ENCODE data around the gene OSGIN1.

Gene OSGIN1

GRCh38 chr16:83907631-83908250 is 45.3 kb upstream of the OSGIN1 start:
- Histone ChIP-seq H3K18ac (ENCODE audit: low read length) (no peak overlapping the region), H4K8ac (ENCODE audit: low read depth, low read length) (no peak overlapping the region), H3K79me2 (ENCODE audit: control insufficient read depth, insufficient read depth, low read length, poor library complexity) (no peaks in the 10 kb centered on the region), H4K12ac (ENCODE audit: low read depth, low read length) (no peak overlapping the region), H3K23ac (ENCODE audit: low read length) (no peak overlapping the region), H3K79me1 (ENCODE audit: low read length) (no peaks in the 10 kb centered on the region), H3K27me3 (ENCODE audit: insufficient read depth, low read length) (no peaks in the 10 kb centered on the region), H3K36me3 (ENCODE audit: control insufficient read depth in 1 of 2, insufficient read depth in 2 of 2, low read length in 2 of 2) (peaks cover 3 to 12% of the 10 kb centered on the region in 2 experiments), H3K9me3 (ENCODE audit: insufficient read depth, low read depth, low read length) (no peaks in the 10 kb centered on the region), H3K4me2 (ENCODE audit: low read length) (no peak overlapping the region), H3K9ac (ENCODE audit: low read length) (no peak overlapping the region), H2AK5ac (ENCODE audit: low read length) (no peak overlapping the region), H2BK120ac (ENCODE audit: insufficient read depth, low read length, poor library complexity) (no peak overlapping the region), H3K14ac (ENCODE audit: low read length) (no peak overlapping the region), H3K4me3 (ENCODE audit: low read depth, low read length) (no peak overlapping the region), H3K27ac (ENCODE audit: low read depth, low read length) (no peak overlapping the region), H3K4ac (ENCODE audit: low read depth, low read length) (no peak overlapping the region), H3K4me1 (ENCODE audit: control insufficient read depth in 1 of 2, insufficient read depth in 2 of 2, low read length in 2 of 2) (peaks cover 0 to 3% of the 10 kb centered on the region in 2 experiments), H2BK5ac (ENCODE audit: low read depth, low read length, poor library complexity) (no peak overlapping the region), H4K91ac (ENCODE audit: low read depth, low read length) (no peak overlapping the region), H2BK12ac (ENCODE audit: low read length) (no peak overlapping the region), H2AFZ (ENCODE audit: insufficient read depth, low read length, poor library complexity) (no peak overlapping the region)
- no peak for DNase-seq
- WGBS (ENCODE audit: extremely low coverage, insufficient coverage, insufficient read length) = no CpG with 5 or more reads among the region's 15 CpGs

- Histone ChIP-seq H3K4me3 (ENCODE audit: low read depth, low read length) (no peak overlapping the region), H3K4me2 (ENCODE audit: low read length) (no peak overlapping the region), H4K8ac (ENCODE audit: low read depth, low read length) (no peak overlapping the region), H4K91ac (ENCODE audit: low read depth, low read length) (no peak overlapping the region), H3K27ac (ENCODE audit: low read depth, low read length) (no peak overlapping the region), H2BK12ac (ENCODE audit: low read length) (no peak overlapping the region), H3K79me1 (ENCODE audit: low read length) (no peaks in the 10 kb centered on the region), H2AK5ac (ENCODE audit: low read length) (no peak overlapping the region), H3K27me3 (ENCODE audit: insufficient read depth, low read length) (no peaks in the 10 kb centered on the region), H3K9ac (ENCODE audit: low read length) (no peak overlapping the region), H3K14ac (ENCODE audit: low read length) (no peak overlapping the region), H3K36me3 (ENCODE audit: control insufficient read depth in 1 of 2, insufficient read depth in 2 of 2, low read length in 2 of 2) (peaks cover 3 to 13% of the 10 kb centered on the region in 2 experiments), H2AFZ (ENCODE audit: insufficient read depth, low read length, poor library complexity) (no peak overlapping the region), H3K79me2 (ENCODE audit: control insufficient read depth, insufficient read depth, low read length, poor library complexity) (no peaks in the 10 kb centered on the region), H4K12ac (ENCODE audit: low read depth, low read length) (no peak overlapping the region), H3K9me3 (ENCODE audit: insufficient read depth, low read depth, low read length) (no peaks in the 10 kb centered on the region), H3K4ac (ENCODE audit: low read depth, low read length) (no peak overlapping the region), H2BK120ac (ENCODE audit: insufficient read depth, low read length, poor library complexity) (no peak overlapping the region), H3K23ac (ENCODE audit: low read length) (no peak overlapping the region), H3K4me1 (ENCODE audit: control insufficient read depth in 1 of 2, insufficient read depth in 2 of 2, low read length in 2 of 2) (peaks cover 0 to 3% of the 10 kb centered on the region in 2 experiments), H2BK5ac (ENCODE audit: low read depth, low read length, poor library complexity) (no peak overlapping the region), H3K18ac (ENCODE audit: low read length) (no peak overlapping the region)
- DNase-seq = no peak
- no CpG with 5 or more reads among the region's 2 CpGs for WGBS (ENCODE audit: extremely low coverage, insufficient coverage, insufficient read length)
These were observed 44.2 kb upstream of the OSGIN1 start for GRCh38 chr16:83908798-83909197.

GRCh38 chr16:83911290-83911689 is 41.8 kb upstream of the OSGIN1 start:
- no peak overlapping the region for H2BK5ac ChIP-seq (ENCODE audit: low read depth, low read length, poor library complexity)
- no peak overlapping the region for H2AFZ ChIP-seq (ENCODE audit: insufficient read depth, low read length, poor library complexity)
- H4K12ac ChIP-seq (ENCODE audit: low read depth, low read length) = no peak overlapping the region
- no peak overlapping the region for H3K4me2 ChIP-seq (ENCODE audit: low read length)
- H3K27me3 ChIP-seq (ENCODE audit: insufficient read depth, low read length) = no peaks in the 10 kb centered on the region
- H3K18ac ChIP-seq (ENCODE audit: low read length) = no peak overlapping the region
- H3K14ac ChIP-seq (ENCODE audit: low read length) = no peak overlapping the region
- no peak overlapping the region for H4K91ac ChIP-seq (ENCODE audit: low read depth, low read length)
- H4K8ac ChIP-seq (ENCODE audit: low read depth, low read length) = no peak overlapping the region
- no peaks in the 10 kb centered on the region for H3K79me2 ChIP-seq (ENCODE audit: control insufficient read depth, insufficient read depth, low read length, poor library complexity)
- no peak overlapping the region for H3K27ac ChIP-seq (ENCODE audit: low read depth, low read length)
- H3K79me1 ChIP-seq (ENCODE audit: low read length) = no peaks in the 10 kb centered on the region
- no peak overlapping the region for H3K4ac ChIP-seq (ENCODE audit: low read depth, low read length)
- peaks cover 13 to 23% of the 10 kb centered on the region in 2 experiments for H3K36me3 ChIP-seq (ENCODE audit: control insufficient read depth in 1 of 2, insufficient read depth in 2 of 2, low read length in 2 of 2)
- peaks cover 0 to 3% of the 10 kb centered on the region in 2 experiments for H3K4me1 ChIP-seq (ENCODE audit: control insufficient read depth in 1 of 2, insufficient read depth in 2 of 2, low read length in 2 of 2)
- no peak overlapping the region for H2AK5ac ChIP-seq (ENCODE audit: low read length)
- WGBS (ENCODE audit: extremely low coverage, insufficient coverage, insufficient read length) = no CpG with 5 or more reads among the region's 10 CpGs
- DNase-seq = no peak
- no peak overlapping the region for H3K4me3 ChIP-seq (ENCODE audit: low read depth, low read length)
- H2BK120ac ChIP-seq (ENCODE audit: insufficient read depth, low read length, poor library complexity) = no peak overlapping the region
- H3K9me3 ChIP-seq (ENCODE audit: insufficient read depth, low read depth, low read length) = peaks cover 2% of the 10 kb centered on the region
- H3K23ac ChIP-seq (ENCODE audit: low read length) = no peak overlapping the region
- no peak overlapping the region for H2BK12ac ChIP-seq (ENCODE audit: low read length)
- no peak overlapping the region for H3K9ac ChIP-seq (ENCODE audit: low read length)

DNA sequence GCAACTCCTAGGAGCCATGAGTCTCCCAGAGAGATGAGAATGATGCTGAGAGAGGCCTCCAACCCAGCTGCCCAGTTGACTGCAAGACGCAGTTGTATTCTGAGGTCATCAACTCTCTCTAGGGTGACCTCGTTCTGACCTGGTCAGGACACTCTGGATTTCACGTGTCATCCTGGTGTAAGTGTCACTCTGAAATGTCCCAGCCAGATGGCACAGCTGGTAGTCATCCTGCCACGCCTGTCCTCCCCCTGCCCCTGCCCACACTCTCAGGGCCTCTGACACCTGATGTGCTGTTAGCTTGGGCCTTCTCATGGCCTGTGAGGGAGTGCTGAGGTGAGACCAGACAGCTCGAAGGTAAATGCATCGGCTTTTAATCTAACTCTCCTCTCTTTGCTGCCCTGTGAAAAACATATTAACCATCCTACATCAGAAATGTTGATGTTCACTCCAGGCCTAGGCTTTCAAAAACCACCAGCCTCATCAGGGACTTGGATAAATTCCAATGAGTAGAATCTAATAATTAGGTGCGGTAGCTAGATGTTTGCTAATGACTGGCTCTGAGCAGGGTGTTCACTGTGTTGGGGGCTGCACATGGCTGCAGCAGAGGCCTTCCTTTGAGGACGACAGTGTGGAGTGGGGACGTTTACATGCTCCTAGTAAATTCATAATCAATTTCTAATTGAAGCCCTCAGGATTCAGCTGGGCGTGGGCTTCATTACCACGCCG is 40.4 kb upstream of the OSGIN1 start:
- Histone ChIP-seq H2AK5ac (ENCODE audit: low read length) (no peak overlapping the region), H4K91ac (ENCODE audit: low read depth, low read length) (no peak overlapping the region), H3K9me3 (ENCODE audit: insufficient read depth, low read depth, low read length) (peaks cover 5% of the 10 kb centered on the region), H3K4ac (ENCODE audit: low read depth, low read length) (no peak overlapping the region), H3K27ac (ENCODE audit: low read depth, low read length) (no peak overlapping the region), H3K36me3 (ENCODE audit: control insufficient read depth in 1 of 2, insufficient read depth in 2 of 2, low read length in 2 of 2) (peaks cover 18 to 25% of the 10 kb centered on the region in 2 experiments), H2BK5ac (ENCODE audit: low read depth, low read length, poor library complexity) (no peak overlapping the region), H3K4me3 (ENCODE audit: low read depth, low read length) (no peak overlapping the region), H3K9ac (ENCODE audit: low read length) (no peak overlapping the region), H3K4me1 (ENCODE audit: control insufficient read depth in 1 of 2, insufficient read depth in 2 of 2, low read length in 2 of 2) (no peaks in the 10 kb centered on the region), H3K79me2 (ENCODE audit: control insufficient read depth, insufficient read depth, low read length, poor library complexity) (no peaks in the 10 kb centered on the region), H2BK120ac (ENCODE audit: insufficient read depth, low read length, poor library complexity) (no peak overlapping the region), H2AFZ (ENCODE audit: insufficient read depth, low read length, poor library complexity) (no peak overlapping the region), H4K8ac (ENCODE audit: low read depth, low read length) (no peak overlapping the region), H3K23ac (ENCODE audit: low read length) (no peak overlapping the region), H2BK12ac (ENCODE audit: low read length) (no peak overlapping the region), H3K4me2 (ENCODE audit: low read length) (no peak overlapping the region), H3K79me1 (ENCODE audit: low read length) (no peaks in the 10 kb centered on the region), H3K14ac (ENCODE audit: low read length) (no peak overlapping the region), H3K18ac (ENCODE audit: low read length) (no peak overlapping the region), H4K12ac (ENCODE audit: low read depth, low read length) (no peak overlapping the region), H3K27me3 (ENCODE audit: insufficient read depth, low read length) (no peaks in the 10 kb centered on the region)
- no peak for DNase-seq
- no CpG with 5 or more reads among the region's 12 CpGs for WGBS (ENCODE audit: extremely low coverage, insufficient coverage, insufficient read length)

All from trophoblast cell (in vitro differentiated cells and primary cell).